Endometrium (tissue), 2 donors: ENCODE results near the gene DSCAM.

Source experiments
- FAIRE-seq: peaks from 2 replicates; lab custom pipeline; 2012; peaks lifted over from hg19 to GRCh38; lab: Jason Lieb, UNC
- donor health status: control.
- donor health status: control.

DSCAM gene

DNA sequence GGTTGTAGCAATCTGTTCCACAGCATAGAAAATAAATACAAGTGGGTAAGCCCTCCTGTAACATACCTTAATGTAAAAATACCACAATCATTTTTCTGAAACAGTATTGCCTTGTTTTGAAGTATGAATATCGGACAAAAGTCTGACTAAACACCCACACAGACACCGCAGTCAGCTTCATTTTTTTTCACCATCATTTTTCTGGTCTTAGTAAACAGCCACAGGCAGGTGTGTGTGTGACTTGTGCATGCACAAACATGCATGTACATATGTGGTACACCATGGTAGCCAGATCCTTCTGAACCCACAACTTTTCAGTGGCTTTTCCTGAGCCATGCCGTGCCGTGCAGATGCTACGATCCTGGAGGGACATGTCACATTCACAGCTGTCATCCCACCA is 718.1 kb downstream of the DSCAM start:
- FAIRE-seq = no peak

DNA sequence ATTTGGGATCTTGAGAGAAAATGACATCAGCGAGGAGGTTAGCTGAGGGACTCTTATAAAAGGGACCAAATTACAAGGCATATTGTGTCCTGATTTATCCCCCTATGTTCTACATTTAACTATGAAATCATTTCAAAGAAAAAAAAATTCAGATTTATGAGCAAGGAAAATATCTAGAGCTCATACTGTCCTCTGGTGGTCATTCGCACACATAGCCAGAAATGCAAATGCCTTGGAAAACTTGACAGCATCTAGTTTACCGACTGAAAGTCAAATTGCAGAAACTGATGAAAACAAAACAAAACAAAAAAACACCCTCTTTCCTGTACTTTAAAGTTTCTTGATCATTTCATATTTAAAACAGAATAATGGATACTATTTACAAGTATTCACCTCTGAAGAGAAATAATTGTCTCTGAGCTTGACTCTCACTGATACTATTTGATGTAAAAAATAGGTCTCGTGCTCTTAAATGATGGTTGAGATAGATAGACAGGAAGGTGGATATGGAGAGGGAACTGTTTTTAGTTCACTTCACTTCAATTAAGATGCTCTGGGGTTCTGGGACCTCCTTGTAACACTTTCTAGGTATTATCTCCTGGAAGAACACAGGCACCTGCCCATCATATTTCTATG is 725.9 kb downstream of the DSCAM start:
- peak; percentile 88 for FAIRE-seq

DNA sequence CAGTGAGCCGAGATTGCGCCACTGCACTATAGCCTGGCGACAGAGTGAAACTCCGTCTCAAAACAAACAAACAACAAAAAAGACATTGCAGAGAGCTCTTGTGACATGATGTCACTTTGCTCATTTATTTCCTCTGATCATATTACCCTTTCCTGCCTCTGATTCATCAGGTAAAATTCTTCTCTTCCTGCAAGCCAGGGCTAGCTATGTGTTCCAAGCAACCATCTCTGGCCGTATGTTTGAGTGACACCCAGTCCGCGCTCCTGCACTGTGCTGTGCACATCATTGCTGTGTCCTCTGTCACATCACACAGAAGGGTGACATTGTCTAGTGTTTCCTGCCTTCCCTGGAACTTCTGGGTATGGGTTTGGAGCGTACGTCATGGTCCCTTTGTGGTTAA is 728.4 kb downstream of the DSCAM start:
- FAIRE-seq = no peak

DNA sequence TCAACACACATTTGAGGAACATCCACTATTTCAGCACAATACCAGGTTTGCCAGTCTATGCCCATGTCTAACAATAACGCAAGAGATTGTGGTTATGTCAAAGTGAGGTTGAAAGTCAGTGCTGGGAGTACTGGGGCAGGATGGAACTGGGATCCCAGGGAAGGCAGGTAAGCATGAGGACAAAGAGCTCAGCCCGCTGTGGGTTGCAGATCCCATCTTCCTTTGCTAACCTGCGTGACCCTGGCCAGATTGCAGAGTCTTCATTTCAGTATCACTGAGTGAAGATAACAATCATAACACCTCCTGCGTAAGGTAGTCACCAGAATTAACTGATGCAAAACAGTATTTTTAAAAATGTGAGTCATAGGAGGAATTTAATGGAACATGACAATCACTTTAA is 729.7 kb downstream of the DSCAM start:
- no peak for FAIRE-seq

DNA sequence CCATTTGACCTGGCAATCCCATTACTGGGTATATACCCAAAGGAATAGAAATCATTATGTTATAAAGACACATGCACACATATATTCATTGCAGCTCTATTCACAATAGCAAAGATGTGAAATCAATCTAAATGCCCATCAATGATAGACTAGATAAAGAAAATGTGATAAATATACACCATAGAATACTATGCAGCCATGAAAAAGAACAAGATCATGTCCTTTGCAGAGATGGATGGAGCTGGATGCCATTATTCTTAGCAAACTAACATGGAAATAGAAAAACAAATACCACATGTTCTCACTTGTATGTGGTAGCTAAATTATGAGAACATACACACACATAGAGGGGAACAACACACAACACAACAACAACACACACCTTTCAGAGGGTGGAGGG is 731.2 kb downstream of the DSCAM start:
- no peak for FAIRE-seq

DNA sequence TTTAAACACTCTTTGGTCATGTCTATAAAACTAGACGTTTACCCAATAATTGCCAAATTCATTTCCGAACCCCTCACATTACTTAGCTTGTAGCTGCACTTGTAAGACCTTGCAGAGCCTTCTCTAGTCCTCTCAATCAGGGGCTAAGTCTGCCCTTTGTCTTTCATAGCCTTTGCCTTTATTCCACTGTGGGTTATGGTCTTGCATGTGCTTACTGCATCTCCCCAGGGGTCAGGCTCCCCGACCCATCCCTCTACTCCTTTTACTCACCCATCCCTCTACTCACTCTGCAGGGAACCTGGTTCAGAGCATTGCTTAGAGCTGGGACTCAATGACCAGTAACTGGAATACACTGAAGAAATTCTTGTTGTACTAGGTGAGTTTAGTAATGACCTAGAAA is 744.3 kb downstream of the DSCAM start:
- no peak for FAIRE-seq

DNA sequence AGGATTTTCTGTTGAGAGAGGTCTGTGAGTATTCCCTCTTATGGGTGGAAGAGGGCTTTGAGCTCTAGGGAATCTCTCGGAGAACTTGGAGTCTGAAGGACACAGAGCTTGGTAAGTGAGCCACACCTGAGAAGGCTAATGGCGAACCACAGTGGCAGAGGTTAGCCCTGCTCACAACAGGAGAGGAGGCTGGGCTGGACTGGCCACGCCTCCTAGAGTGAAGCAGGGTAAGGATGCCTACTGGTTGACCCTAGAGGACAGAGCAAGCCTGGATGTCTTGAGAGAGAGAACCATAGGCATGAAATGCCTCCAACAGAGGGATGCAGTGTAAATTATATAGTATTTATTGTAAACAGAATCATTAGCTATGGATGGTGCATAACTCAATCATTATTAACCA is 747.1 kb downstream of the DSCAM start:
- no peak for FAIRE-seq

DNA sequence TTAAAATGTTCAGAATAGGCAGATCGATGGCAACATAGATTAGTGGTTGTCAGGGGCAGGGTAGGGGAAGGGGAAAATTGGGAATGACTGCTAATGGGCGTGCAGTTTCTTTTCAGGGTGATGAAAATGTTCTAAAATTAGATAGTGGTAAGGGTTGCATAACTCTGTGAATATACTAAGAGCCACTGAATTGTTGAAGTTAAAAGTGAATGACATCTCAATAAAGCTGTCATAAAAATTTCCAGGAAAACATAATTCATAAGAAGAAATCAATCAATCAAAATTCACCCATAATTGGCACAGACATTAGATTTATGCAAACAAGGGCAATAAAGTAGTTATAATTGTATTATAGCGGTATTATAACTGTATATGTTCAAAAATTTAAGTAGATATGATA is 751.5 kb downstream of the DSCAM start:
- no peak for FAIRE-seq

DNA sequence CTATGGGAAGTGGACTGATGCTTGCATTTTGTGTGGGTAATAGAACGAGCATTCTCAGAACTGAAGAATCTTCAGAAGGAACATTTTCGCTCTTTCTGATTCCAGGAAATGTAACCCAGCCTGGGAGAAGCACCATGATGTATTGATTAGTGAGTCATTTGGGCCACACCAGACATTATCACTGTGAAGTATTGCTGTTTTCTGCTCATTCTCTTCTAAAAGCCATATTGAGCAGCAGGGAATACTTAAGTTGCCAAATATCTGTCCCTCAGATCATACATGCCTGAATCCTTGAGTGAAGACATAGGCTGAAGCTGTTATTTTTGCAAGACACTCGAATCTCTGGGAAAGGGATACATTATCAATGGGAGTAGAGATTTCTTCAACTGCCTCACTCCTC is 766.6 kb downstream of the DSCAM start:
- no peak for FAIRE-seq

DNA sequence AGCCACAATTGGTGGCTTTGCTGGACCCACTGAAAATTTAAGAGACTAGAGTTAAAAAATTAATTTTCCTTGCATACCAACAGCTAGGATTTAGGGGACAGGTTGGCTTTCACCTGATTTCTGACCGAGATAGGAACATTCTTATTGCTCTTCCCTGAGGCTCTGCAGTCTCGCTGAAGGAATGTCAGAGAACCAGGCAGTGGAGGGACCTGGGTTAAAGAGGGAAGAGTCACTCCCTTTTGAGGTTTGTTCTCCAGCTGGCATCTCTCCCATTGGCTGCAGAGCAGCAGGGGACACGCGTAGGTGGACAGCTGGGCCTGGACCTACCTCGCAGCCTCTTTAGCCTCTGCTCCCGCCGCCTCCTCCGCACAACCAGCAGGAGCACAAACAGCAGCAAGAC is 772.2 kb downstream of the DSCAM start:
- FAIRE-seq = no peak

DNA sequence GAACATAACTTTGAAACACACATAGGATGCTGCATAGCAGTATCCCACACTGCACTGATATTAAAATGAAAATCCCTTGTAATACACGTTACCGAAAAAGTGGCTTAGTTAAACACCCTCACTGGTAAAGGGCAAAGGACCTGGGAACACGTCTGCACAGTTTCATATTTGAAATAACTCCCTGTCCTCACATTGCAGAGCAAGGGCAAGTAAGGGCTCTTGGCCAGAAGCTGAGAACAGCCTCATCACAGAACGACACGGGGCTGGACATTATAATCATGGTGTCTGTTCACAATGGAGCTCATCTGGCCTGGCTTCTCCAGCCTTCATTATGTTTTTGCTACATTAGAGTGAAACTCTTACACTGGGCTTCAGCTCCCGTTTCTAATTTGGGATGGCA is 772.8 kb downstream of the DSCAM start:
- FAIRE-seq = no peak

DNA sequence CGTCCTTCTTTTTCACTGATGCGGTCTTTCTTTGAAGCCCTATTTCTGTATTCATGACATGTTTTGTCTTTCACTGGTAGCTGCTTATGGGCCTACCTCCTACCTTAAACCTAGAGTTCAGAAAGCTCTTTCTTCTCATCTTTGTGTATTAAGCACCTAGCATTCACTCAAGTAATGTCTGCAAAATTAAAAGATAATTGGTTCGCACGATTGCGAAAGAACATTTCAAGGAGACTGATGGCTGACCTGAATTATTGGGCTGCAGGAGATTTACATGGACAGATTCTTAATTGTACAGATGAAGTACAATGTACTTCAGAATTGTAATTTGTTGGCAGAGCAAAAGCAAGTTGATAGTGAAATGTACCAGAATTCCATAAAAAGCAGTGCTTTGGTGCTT is 773.3 kb downstream of the DSCAM start:
- no peak for FAIRE-seq

DNA sequence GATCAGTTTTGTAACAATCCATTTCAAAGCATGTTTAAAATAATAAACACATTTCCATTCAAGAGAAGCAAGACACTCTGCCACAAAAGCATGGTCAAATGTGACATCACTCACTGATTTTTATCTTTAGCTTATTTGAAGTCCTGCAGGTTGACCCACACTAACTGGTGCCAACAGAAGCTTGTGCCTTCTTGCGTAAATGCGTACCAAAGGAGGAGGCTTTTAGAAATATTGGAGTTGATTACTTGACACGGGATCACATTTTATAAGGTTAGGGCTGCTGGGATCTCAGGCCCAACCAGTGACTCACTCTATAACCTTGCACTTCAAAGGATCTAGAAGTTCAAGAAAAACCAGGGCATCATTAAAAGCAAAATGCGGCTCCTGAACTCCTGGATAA is 776.1 kb downstream of the DSCAM start:
- no peak for FAIRE-seq

DNA sequence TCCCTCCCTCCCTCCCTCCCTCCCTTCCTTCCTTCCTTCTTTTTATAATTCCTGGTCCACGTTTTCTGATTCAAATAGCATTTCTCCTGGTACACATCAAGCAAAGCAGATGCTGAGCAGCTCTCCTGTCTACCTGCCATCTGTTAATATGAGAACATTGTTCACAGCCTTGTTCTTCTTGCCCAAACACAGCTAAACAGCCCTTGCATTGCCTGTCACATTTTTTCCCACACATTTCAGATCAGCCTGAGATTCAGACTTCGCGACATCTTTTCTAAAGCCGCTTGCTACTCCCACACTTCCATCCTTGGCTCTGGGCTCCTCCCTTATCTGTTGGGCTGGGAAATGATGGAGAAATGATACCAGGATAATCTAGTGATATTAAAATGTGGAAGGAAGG is 779.2 kb downstream of the DSCAM start:
- no peak for FAIRE-seq

DNA sequence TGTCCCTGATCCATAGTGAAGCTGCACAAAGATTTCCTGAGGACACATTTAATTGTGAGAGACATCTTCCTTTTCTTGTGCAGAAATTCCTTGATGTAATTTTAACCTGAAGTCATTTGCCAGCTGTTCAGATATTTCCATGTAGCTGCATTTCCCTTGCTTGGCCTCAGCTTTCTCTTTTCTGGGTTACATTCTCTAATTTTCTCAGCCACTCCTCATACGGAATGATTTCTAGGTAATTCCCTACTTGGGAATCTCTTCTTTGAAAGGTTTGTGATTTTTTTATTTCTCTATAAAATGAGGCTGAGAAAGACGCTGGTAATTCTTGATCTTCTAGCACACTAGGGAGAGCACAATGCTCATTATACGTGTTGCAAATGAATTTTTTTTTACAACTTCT is 780.7 kb downstream of the DSCAM start:
- FAIRE-seq = no peak

DNA sequence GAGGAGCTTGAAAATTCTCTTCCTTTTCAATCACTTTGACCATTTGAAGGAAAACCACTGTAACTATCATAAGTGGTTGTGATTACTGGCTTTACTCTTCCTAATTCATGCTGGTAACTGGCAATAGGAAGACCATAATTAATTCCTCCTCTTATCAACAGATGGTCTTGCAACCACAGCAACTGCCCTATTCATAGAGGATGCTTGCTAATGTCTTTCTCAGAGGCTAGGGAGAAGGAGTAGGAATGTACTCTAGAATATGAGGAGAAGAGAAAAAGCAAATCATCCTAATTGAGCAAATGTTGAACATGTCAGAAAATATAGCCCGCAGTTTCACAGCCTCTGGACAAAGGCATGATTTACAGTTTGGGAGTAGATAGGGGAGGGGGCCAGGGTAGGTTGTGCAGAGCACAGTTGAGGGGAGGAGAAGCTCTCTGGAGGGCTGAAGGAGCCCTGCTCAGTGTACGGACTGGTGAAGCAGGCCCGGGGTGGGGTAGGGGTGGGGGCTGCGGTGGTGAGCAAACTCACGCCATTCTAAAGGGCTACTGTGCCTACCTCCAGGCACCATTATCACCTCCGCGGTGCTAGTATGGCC is 786.8 kb downstream of the DSCAM start:
- FAIRE-seq = no peak

DNA sequence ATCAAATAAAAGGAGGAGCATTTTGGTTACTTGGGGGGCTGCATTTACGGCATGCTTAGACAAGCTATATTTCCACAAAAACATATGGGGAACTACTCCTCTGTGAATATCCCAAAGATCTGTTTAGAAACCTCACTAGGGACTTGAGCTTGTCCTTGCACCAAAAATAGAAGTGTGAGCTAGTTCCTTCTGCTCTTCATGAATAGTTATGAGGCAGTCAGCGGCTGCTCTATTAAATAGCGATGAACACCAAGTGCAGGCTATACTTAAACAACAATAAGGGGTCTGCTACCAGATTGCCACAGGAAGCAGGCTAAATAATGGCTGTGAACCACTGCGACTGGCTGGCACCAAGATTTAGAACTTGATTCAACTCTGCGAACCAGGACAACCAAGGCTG is 789.6 kb downstream of the DSCAM start:
- no peak for FAIRE-seq

DNA sequence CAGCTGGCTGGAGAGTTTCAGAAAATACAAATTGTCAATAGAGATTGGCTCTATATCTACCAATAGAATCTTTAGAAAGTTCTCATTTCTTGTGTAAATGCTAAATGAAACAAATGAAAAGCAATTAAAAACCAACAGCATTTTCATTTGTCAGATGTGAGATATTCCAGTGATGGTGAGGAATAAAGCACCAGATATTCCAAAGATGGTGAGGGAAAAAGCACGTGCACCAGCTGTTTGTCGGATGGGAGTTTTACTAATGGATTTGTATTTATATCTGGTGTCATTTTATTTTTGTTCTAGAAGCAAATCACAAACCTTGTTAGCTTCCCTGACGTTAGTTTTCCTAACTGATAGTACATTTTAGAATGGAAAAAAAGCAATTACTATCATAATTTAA is 790.9 kb downstream of the DSCAM start:
- FAIRE-seq = no peak

DNA sequence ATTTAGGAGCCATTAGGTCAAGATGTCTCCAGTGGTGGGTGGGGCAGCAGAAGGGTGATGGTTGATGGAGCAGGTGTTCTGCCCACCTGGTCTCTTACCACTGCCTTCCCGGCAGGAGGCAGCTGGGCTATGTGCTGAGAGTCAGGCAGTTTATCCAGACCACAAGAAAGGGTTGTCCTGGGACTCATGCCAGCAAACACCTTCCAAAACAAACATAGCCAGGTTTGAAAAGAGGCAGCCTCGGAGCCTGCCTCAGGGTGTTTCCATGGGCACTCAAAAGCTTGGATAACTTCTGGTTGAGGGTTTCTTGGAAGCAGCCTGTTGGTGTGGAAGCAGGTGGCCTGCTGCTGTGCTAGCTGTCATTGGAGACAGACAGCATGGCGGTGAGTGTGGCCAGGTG is 792.6 kb downstream of the DSCAM start:
- no peak for FAIRE-seq

DNA sequence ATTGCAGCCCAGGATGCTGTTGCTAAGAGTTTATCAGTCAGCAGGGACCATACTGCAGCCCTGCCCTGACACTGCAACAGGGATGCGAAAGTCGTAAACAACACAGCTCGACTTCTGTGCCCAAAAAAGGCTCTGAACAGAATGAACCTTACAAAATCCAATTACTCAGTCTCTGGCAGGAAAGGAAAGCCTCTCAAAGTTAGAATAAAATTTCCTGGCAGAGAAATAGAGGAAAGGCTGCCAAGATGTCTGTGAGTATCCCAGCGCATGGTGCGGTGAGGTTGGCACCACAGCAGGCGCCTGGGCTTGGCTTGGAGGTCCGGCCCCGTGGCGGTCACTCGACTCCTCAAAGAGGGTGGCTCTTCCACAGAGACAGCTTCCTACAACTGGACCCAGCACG is 794.0 kb downstream of the DSCAM start:
- FAIRE-seq = no peak

DNA sequence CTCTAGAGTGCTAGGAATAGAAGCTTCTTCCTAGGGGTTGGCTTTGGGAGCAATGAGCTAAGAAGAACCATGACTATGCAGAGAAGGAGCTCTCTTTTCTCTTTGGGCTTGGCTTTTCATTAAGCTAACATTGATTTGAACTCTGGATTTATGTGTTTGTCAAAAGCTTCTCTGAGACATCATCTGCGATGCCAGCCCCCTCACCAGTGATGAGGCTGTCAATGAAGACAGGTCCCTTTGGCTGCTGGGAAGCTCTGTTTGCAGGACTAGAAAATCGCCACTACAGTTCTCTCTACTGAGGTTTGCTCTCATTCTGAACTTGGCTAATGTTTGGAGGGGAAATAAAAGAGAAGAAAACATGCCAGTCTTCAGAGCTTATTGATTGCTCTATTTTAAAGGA is 794.7 kb downstream of the DSCAM start:
- FAIRE-seq = no peak

DNA sequence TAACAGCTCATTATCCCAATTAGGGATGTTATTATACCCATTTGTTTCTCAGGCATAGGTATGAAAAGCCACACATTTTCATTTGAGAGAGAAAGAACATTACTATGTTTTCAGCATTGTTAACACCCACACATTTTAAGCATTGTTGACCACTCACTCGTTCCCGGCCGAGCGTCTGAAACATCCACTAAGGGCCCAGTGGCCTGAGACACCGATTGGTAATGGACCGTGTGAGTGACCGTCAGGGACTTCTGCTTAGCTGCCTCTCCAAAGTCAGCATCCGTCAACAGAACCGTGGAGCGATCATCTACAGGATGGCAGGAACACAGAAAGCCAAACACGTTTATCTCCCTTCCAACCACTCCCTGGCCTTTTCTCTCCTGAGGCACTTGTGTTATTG is 795.2 kb downstream of the DSCAM start:
- FAIRE-seq = no peak

DNA sequence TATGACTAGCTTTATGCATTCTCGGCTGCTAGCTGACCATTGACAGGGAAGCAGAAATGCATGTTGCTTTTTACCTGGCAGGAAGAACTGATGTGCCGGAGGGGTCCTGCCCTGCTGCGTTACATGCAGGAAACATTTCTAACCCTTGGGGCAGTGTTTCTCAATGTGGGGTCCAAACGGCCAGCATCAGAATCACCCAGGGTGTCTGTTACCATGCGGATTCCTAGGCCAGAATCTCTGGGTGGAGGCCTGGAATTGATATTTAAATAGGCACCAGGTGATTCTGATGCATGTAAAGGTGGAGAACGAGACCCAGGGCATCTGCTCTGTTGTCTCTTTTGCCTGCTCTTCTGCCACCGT is 797.0 kb downstream of the DSCAM start:
- FAIRE-seq = no peak

DNA sequence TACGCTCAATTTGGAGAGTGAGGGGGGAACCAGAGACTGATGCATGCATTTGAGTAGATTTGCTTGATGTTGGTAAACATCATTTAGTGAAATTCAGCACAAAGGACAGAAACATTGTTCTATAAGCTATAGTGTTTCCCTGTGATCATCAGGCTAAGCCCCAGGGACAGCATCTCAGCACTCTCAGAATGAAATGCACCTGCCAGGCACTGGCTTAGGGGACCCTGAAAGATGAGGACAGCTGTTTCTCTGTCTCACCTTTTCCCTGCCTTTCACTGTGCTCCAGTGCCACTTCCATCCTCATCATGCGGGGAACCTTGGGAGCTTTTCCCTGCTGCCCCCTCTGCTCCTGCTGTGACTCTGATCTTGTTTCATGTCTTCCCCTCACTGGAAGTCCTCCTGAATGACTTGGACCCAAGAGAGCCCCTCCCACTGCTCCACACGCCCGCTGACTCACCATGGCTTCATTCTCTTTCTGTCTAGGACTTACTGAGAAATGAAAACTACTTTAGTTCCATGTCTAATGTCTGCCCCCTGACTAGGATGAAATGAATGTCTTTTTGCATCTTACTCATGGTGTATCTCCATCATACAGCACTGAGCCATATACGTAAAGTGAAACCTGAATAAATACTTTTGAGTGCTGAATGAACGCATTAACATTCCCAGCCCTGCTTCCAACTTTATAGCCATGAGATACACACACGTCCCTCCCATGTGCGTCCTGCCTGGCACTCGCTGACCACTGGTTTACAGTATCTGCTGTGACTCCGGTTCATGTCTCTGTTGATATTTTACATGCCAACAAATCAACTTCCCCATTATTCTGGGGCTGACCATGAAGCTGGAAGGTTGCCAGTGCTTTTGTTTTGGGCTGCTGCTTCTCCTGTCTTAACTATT is 797.7 kb downstream of the DSCAM start:
- FAIRE-seq = no peak
